Hair follicle dermal papilla cell (primary cell): ENCODE results near the gene CISD3. TPM values are rescaled to one million over a fixed set of nuclear protein-coding genes. Genes with fewer than 3 reads are reported as not detected.
A peak's percentile ranks its signal among the peaks of the same experiment; 100 is the strongest.

Source experiments
- small RNA-seq: library from RNA; depleted of rRNA; stranded (forward); fragments of <200 nt; gene quantifications from one replicate; pipeline ENCODE3, GENCODE V24; 2012
- total RNA-seq: library from RNA; depleted of rRNA; stranded (reverse); fragments of >200 nt; gene quantifications from 2 replicates; pipeline ENCODE4 v1.2.3, GENCODE V29; 2012

Gene CISD3, protein sequence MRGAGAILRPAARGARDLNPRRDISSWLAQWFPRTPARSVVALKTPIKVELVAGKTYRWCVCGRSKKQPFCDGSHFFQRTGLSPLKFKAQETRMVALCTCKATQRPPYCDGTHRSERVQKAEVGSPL
- total RNA-seq = 3.2 and 5.3 TPM in 2 replicates

DNA sequence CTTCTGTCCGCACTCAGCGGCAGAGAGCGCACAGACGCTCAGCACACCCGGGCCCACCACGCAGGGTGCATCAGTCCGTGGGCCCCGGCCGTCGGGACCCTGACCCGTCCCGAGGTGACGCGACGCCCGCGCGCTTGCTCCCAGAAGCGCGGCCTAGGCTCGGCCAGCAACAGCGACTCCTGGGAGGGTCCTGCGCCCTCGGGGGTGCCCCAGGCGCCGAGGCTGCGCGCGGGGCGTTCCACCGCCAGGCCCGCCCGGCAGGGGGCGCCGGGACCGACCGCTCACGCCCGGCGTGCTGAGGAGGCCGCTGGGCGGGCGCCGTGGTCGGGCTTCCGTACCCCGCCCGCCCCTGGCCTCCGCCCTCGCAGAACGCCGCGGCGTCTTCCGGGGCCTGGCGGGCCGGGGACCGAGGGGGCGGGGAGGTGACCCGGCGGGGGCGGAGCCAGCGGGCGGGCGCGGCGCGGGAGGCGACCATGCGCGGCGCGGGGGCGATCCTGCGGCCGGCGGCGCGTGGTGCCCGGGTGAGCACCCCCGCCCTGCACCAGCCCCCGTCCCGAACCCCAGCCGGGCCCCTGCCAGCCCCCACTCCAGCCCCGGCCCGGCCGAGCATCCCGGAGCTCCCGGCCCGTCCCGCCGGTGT, at the start of gene CISD3:
TSS of gene CISD3 (plus strand) at position 456 of the 640 bp plus-strand sequence. CDS start at position 474, 18 bp downstream.

DNA sequence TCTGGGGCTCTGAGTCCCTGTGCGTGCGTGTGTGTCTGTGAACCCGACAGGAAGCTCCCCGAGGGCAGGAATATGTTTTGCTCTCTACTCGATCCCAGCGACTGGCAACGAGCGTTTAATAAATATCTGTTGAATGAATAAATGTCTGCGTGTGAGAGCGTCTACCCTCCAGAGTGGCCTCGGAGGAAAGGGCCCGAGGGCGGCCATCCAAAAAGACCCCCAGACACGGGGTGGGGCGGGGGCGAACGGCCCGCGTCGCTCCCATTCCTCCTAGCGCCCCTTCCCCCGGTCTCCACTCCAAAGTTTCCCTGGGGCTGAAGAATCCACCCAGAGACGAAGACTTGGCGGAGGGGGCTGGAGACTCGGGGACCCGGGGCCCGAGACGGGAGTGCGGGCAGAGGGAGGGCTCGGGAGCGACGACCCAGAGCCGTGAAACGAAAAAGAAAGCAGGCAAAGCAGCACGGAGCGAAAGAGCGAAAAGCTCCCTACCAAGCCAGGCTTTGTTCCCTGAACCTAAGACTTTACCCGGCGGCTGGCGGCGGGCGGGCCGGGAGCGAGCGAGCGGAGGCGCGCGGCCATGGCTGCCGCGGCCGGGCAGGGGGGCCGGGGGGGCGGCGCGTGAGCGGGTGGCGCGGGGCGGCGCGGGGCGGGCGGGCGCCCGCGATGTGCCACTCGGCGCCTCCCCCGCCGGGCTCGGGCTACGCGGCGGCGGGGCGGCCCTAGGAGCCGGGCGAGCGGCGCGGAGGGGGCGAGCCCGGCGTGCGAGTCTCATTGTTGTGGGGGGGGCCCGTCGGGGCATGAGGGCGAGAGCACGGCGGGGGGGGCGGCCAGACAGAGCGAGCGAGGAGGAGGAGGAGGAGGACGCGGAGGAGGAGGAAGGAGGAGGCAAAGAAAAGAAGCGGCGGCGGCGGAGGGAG, 25.3 kb upstream of the CISD3 start, which contains the start of gene MLLT6:
TSS of gene MLLT6 (plus strand) at position 668 of the 917 bp plus-strand sequence. CDS start 360 bp downstream, outside the sequence.

DNA sequence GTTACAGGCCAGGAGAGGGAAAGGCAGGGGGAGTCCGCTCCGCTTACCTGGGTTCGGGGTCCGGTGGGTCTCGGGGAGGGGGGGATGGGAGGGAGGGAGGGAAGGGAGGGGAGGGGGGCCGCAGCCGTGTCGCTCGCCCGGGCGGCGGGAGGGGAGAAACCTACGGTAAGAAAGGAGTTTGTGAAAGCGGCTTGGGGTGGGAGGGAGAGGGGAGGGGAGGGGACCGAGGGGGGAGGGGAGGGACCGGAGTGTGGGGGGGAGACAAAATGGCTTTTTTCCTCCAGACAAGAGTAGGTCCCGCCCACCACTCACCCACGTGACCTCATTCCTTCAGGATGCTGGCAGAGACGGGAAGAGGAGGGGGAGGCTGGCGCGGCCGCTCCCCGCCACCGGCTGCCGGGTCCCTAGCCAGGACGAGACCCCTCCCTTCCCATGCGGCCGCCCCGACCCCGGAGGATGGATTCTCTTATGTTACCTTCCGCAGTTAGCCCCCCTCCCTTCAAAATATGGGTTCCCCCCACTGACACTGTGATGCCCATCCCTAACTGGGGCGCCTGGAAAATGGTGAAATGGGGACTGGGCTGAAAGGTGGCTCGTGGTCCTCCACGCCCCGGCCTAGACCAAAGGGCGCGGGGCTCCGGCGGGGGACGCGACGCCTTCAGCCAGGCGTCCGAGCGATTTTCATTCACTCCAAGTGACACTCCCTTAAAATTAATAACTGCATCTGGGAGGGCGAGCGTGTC, 18.2 kb downstream of the CISD3 start, which contains the start of gene PCGF2:
TSS of gene PCGF2 (minus strand) at position 188 of the 743 bp plus-strand sequence. CDS start 7,934 bp downstream, outside the sequence.

DNA sequence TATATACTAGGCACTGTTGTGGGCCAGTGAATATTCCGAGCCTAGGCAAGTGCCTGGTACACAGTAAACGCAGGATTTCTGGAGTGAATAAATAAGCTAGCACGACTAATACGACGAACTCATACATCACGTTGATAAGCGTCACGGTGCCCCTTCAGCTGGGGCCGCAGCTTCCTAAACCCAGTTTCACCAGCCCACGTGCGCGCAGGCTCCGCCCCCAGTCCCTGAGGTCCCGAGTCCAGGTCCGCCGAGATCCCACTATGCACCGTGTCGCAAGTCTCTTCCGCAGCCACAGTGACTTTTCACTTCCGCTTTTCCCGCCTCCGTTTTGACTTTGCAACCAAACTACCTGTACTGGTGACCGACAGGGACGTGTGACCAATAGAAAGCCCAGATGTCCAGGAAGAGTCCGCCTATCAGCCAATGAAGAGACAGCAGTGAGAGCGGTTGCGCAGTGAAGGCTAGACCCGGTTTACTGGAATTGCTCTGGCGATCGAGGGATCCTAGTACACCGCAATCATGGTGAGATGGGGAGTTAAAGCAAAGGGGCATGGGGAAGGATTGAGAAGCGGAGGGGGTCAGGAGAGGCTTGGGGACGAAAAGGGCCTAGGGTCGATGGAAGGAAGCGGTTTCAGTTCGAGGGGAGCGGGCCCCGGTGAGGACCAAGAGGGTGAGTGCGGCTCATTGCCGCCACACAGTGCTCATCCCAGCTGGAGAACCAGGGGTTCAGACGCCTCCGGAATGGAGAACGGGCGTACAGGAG, 22.3 kb downstream of the CISD3 start, which contains the start of gene PSMB3:
TSS of gene PSMB3 (plus strand) at position 434 of the 763 bp plus-strand sequence. CDS start at position 520, 86 bp downstream.

Small RNA genes lying within 50 kb of the gene (small RNA-seq; reads per million reads assigned to genes)
- gene MIR4726 (not detected), gene MIR4734 (not detected), gene RNA5SP440 (21.9 reads per million, percentile 95 among the genes with 10 or more reads in this experiment), gene RNU6-866P (not detected)

Other genes starting within 250 kb of the CISD3 start
- under 0.01 TPM in 1 of 2 replicates, not detected in the other for gene SRCIN1, start 124.4 kb upstream of the CISD3 start, total RNA-seq
- 0.85 and 1.5 TPM in 2 replicates for gene EPOP, start 55.4 kb upstream of the CISD3 start, total RNA-seq
- 41.4 and 45.6 TPM in 2 replicates for gene MLLT6, start 25.1 kb upstream of the CISD3 start, total RNA-seq
- gene PCGF2, start 18.0 kb downstream of the CISD3 start, total RNA-seq = 3.6 and 3.9 TPM in 2 replicates
- 126 and 175 TPM in 2 replicates for gene PSMB3, start 22.4 kb downstream of the CISD3 start, total RNA-seq
- gene PIP4K2B, start 69.2 kb downstream of the CISD3 start, total RNA-seq = 69.3 and 81.0 TPM in 2 replicates
- gene CWC25, start 95.0 kb downstream of the CISD3 start, total RNA-seq = 10.1 and 11.4 TPM in 2 replicates
- gene RPL23, start 123.4 kb downstream of the CISD3 start, total RNA-seq = 435 and 509 TPM in 2 replicates
- gene LASP1, start 139.7 kb downstream of the CISD3 start, total RNA-seq = 271 and 284 TPM in 2 replicates
- not detected in 2 replicates for gene FBXO47, start 237.1 kb downstream of the CISD3 start, total RNA-seq